Ishikawa (cell line): ENCODE results near the gene MSH4.

Experiments used
- CEBPB ChIP-seq: IDR thresholded peaks from 2 replicates; pipeline ENCODE4 v1.6.1; 2012
- CREB1 ChIP-seq: IDR thresholded peaks from 2 replicates; pipeline ENCODE4 v1.6.1; 2012; ENCODE audit warnings: low read depth
- EGR1 ChIP-seq: IDR thresholded peaks from 2 replicates; pipeline ENCODE4 v1.6.1; 2012
- EP300 ChIP-seq: IDR thresholded peaks from 2 replicates; pipeline ENCODE4 v1.6.1; 2012; ENCODE audit warnings: borderline replicate concordance
- FOXM1 ChIP-seq: IDR thresholded peaks from 2 replicates; pipeline ENCODE4 v1.6.1; 2012; ENCODE audit warnings: low read depth, borderline replicate concordance
- MAX ChIP-seq: IDR thresholded peaks from 2 replicates; pipeline ENCODE4 v1.6.1; 2012
- NFIC ChIP-seq: IDR thresholded peaks from 2 replicates; pipeline ENCODE4 v1.6.1; 2012
- RAD21 ChIP-seq: IDR thresholded peaks from 2 replicates; pipeline ENCODE4 v1.6.1; 2012; ENCODE audit warnings: low read depth
- REST ChIP-seq: IDR thresholded peaks from 2 replicates; pipeline ENCODE4 v1.6.1; 2012; ENCODE audit warnings: low read depth, mild to moderate bottlenecking
- TAF1 ChIP-seq: IDR thresholded peaks from 2 replicates; pipeline ENCODE4 v1.6.1; 2012; ENCODE audit warnings: low read depth, mild to moderate bottlenecking
- TCF12 ChIP-seq: IDR thresholded peaks from 2 replicates; pipeline ENCODE4 v1.6.1; 2012; ENCODE audit warnings: low read depth
- TEAD4 ChIP-seq: IDR thresholded peaks from 2 replicates; pipeline ENCODE4 v1.6.1; 2012
- YY1 ChIP-seq: IDR thresholded peaks from 2 replicates; pipeline ENCODE4 v1.6.1; 2012; ENCODE audit warnings: low read depth
- ZBTB7A ChIP-seq: IDR thresholded peaks from 2 replicates; pipeline ENCODE4 v1.6.1; 2012; ENCODE audit warnings: low read depth
- TF ChIP-seq, protein P1 (sequence below): IDR thresholded peaks from 2 replicates; pipeline ENCODE4 v1.6.1; 2012

The MSH4 gene

DNA sequence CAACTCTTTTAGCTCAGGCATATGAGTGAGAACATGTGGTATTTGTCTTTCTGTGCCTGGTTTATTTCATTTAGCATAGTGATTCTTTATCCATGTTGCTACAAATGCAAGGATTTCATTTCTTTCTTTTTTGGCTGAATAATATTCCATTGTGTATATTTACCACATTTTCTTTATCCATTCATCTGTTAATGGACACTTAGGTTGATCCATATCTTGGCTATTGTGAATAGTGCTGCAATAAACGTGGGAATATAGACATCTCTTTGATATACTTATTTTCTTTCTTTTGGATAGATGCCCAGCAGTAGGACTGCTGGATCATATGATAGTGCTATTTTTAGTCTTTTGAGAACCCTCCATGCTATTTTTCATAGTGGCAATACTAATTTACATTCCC lies 104.7 kb downstream of the MSH4 start:
- TF ChIP-seq REST (no peak), NFIC (no peak), FOXM1 (no peak), MAX (no peak), TAF1 (no peak), YY1 (no peak)

- TF ChIP-seq TAF1 (no peak), RAD21 (peak; percentile 62)
Observed at GRCh38 chr1:75908717-75909152, 112.1 kb downstream of the MSH4 start.

DNA sequence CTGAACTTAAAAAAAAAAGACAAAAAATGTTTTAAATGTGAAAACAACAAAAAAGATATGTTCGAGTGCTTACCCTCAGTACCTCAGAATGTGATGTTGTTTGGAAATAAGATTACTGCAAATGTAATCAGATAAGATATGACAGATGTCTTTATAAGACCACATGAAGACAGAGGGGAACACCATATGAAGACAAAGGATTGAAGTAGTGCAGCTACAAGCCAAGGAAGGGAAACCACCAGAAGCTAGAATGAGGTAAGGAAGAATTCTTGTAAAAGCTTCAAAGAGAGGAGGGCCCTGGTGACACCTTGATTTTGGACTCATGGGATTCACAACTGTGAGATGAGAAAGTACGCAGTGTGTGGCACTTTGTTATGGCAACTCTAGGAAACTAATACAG lies 120.2 kb downstream of the MSH4 start:
- TF ChIP-seq RAD21 (no peak), TEAD4 (no peak), TCF12 (no peak), EP300 (no peak)

GRCh38 chr1:75922698-75923097 lies 126.0 kb downstream of the MSH4 start:
- TF ChIP-seq CREB1, result no peak
- TF ChIP-seq NFIC, result no peak
- TF ChIP-seq TCF12, result no peak

DNA sequence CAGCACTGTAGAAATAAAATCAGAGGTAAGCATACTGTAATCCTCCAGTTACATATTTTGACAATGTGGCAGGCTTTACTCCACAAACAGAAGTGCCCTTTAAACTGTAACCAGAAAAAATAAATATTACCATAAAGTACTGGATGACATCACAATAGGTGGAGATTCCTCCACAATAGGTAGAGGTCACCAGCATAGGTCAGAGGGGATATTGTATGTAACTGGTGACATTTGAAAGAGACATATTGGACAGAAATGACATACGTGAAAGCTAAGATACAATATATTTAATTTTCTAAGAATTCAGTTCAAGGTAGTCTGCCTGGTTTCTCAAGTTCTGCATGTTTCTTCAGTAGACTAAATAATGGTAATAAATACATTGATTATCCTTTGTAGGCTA lies 135.6 kb downstream of the MSH4 start, which contains the start of gene ASB17:
Gene ASB17 (minus strand): TSS at position 101 of the 400 bp plus-strand sequence. CDS start 113 bp downstream, outside the sequence.
- TF ChIP-seq CREB1, result no peak
- TF ChIP-seq REST, result no peak
- no peak for TF ChIP-seq YY1
- TF ChIP-seq ZBTB7A, result no peak
- no peak for TF ChIP-seq RAD21
- TF ChIP-seq, protein P1, sequence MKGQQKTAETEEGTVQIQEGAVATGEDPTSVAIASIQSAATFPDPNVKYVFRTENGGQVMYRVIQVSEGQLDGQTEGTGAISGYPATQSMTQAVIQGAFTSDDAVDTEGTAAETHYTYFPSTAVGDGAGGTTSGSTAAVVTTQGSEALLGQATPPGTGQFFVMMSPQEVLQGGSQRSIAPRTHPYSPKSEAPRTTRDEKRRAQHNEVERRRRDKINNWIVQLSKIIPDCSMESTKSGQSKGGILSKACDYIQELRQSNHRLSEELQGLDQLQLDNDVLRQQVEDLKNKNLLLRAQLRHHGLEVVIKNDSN, result no peak
- TF ChIP-seq TEAD4, result no peak
- no peak for TF ChIP-seq EP300

DNA sequence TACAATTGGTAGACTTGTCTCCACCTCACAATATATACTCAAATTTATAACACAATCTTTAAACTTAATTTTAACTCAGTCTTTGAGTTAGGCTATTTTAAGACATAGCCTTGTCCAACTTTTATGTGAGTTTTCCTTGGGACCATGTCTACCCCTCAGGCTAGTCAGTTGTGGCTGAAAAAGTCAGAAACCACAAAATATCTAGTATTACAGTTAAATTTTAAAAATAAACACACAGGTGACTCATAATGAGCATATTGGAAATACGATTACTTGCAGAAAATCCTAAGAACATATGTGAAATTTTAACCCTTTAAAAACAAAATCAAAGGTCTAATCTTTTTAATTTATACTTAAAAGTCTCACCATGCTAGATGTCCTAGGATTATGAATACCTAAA lies 140.4 kb downstream of the MSH4 start:
- TF ChIP-seq ZBTB7A (no peak), EGR1 (no peak), EP300 (no peak), CREB1 (no peak), TEAD4 (no peak), CEBPB (no peak), NFIC (no peak), TCF12 (no peak), REST (no peak), YY1 (no peak), RAD21 (no peak), TAF1 (no peak), MAX (no peak), FOXM1 (no peak)
- TF ChIP-seq, protein P1, result no peak
